ENCODE results near the gene EYA2.

The EYA2 gene

DNA sequence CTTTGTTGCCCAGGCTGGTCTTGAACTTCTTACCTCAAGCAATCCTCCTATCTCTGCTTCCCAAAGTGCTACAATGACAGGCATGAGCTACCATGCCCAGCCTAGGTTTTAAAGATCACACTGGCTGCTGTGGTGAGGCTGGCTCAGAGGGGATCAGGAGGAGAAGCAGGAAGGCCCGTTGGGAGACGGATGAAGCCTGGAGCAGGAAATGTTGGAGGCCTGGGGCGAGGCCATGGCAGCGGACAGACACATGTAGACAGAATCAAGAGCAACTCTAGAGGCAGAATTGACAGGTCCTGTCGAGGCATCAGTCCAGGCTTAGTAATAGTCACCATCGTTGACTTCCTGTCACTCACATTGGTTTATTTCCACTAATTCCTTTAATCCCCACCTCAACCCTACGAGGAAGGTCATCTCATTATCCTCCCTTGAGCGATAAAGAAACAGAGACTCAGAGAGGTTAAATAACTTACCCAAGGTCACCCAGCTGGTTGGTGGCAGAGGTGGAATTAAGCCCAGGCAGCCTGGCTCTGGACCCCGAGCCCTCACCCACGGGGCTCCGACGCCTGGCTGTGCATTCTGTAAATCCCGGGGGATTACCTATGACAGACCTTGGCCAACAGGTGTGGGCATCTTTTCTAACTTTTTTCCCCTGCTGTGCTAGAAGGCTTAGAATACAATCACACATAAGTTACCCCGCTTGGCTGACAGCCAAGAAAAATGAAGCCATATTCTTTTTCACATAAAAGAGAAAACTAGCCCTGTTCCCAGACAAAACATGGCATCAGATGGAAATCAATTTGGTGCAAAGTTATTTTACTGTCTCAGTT lies 113.4 kb downstream of the EYA2 start:
- DNase-seq (ENCODE audit: low read depth) = no peak

DNA sequence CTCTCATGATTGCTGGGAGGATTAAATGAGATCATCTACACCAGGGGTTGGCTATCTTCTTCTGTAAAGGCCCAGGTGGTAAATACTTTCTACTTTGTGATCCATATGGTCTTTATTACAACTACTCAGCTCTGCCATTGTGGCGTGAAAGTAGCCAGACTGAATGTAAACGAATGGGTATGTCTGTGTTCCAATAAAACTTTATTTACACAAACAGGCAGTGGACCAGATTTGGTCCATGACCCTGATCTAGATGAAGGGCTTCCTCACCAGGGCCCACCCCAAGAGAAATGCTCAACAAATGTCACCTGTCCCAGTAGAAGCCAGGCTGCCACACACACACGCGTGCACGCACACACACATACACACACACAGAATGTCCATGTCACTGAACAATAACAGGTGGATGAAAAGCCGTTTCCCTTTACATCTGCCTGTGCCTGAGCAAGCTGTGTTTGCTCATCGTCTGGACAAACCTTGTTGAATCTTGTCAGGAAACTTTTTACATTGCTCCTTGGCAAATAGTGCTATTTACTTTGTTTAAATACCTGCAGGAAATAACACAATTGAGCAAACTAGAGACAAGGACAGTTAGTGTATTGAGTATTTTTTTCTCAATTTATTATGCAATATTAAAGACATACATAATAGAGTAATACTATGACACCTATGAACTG lies 114.3 kb downstream of the EYA2 start:
- no peak for DNase-seq (ENCODE audit: low read depth)

DNA sequence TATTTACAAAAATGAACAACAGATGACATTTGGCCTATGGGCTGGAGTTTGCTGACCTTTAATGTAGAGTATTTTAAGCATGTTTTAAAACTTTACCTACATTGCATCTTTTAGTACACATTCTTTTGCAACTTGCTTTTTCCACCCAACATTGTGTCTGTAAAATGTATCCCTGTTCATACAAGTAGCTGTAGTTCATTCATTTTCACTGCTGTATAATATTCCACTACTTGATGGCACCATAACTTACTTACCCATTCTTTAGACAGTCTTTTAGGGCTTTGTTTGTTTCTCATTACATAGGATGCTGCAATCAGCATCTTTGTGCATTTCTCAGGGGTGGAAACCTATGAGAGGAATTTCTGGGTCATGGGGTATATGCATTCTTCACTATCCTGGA lies 115.1 kb downstream of the EYA2 start:
- DNase-seq (ENCODE audit: low read depth) = no peak

DNA sequence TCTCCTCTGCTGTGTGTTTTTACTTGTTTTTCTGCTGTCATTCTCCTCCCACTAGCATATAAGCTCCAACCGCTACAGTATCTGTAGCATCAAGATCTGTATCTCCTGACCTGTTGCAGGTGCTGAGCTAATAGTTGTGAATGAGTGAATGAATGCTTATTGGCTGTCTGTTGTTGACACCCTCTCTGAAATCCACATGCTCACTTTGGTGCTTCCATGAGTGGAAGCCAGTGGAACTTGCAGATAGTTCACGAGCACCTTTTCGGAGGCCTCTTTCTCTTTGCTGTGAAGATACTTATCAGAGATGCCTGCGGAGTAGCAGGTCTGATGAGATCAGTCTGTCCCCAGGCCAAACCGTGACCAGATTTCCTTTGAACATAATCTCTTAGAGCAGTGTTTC lies 117.3 kb downstream of the EYA2 start:
- no peak for DNase-seq (ENCODE audit: low read depth)

DNA sequence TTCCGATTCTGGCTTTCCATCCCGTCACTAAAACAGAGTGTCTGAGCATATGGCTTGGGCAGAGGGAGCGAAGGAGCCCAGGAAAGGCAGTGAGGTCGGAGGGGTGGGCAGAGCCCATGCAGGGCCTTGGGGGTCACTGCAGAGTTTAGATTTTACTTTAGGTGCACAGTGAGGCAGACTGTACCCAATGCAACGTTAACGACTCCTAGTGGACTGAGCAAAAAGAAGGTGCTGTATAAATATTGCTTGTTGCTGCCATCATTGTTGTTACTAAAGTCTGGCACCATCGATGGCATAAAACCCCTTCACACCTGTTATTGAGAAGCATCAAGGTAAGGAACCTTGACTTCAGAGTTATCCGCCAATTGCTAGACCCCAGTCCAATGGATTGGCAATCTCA lies 119.0 kb downstream of the EYA2 start:
- no peak for DNase-seq (ENCODE audit: low read depth)

DNA sequence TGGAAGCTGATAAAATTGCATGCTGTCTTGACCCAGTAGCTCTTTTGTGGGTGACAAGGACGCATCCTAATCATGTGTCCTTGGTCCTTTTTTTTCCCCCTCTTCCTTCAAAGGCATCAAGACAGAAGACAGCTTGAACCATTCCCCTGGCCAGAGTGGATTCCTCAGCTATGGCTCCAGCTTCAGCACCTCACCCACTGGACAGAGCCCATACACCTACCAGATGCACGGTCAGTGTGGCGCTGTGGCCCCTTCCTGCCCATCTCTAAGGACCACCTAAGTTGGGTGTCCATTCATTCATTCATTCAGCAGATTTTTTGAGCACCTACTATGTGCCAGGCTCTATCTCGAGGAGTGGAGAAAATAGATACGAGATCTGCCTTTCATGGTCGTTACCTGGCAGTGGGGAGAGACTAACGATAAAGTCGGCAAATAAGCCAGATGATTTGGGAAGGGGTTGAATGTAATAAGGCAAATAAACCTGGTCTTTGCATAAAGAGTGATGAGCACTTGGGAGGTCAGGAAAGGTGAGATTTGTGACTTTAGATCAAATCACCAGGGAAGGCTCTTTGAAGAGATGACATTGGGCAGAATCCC lies 121.5 kb downstream of the EYA2 start:
- no peak for DNase-seq (ENCODE audit: low read depth)

DNA sequence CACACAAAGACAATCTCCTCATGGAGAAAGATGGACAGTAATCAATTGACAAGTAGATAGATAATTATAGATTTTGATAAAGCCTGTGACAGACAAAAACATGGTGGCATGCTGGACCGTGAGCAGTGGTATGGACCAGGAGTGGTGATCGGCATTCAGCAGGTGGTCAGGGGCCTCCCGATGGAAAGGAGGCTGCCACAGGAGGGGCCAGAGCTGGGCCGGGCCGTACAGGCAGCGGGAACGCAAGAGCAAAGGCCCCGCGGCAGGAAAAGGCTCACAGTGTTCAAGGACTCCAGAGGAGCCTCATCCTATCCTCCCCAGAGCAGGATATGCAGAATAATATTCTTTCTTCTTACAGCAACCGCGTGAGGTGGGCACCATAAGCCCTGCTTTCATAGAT lies 123.7 kb downstream of the EYA2 start:
- DNase-seq (ENCODE audit: low read depth) = no peak

DNA sequence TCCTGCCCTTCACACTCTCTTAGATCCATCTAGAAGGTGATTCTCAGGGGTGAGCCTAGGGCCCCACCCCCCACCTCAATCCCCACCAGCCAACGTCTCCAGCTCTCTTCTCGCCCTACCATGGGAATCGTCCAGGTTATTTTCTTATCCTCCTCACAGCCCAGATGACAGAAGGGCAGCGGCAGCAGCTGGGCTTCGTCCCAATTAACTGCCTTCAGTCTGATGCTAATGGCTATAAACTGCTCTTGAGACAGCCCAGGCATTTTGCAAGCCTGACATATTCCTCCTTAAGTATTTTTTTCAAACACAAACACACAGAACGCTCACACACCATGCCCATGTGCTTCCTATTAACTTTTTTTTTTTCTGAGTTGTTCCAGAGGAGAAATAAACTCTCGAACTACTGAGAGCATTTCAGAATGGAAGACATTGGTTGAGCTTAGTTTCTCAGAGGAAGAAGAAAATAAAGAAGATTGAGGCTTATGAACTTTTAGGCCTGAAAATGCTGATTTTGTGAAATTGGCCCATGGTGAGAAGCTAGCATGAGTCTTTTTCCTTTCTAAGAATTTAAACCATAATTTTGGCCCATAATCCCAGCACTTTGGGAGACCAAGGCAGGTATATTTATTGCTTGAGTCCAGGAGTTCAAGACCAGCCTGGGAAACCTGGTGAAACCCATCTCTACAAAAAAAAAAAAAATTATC lies 124.6 kb downstream of the EYA2 start:
- DNase-seq (ENCODE audit: low read depth) = peak; percentile 33

DNA sequence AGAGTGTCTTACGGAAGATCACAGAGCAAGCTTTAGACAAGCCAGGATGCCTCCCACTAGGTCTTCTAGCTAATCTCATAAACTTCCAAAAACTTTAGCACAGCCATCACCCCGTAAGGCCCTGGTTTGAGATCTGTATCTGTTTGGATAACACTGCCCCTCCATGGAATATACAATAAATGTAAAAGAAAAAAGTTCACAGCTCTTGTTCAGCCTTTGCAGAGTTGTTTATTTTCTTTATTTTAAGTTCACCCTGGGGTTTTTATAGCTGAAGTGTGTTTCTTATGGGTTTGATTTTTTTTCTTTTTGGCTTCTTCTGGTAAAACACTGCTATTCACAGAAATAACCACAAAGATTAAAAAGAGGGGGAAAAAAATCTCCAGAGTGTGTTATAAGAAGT lies 125.6 kb downstream of the EYA2 start:
- DNase-seq (ENCODE audit: low read depth) = peak; percentile 7

DNA sequence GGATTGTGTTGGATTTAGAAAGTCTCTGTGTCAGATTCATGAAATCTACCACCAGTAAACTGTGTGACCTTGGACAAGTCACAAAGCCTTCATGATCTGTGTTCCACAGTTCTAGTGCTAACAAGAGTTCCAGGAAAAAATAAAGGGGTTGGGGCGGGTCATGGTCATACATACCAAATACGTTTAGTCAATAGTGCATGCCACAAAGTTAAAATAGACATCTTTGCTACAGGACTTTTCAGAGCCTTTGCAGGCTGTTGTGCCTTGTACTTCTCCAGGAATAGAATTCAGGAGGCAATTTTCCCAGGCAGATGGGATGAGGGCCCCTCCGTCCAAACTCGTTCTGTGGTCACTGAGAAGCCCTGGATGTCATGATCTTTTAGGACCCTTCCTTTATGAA lies 127.2 kb downstream of the EYA2 start:
- no peak for DNase-seq (ENCODE audit: low read depth)

DNA sequence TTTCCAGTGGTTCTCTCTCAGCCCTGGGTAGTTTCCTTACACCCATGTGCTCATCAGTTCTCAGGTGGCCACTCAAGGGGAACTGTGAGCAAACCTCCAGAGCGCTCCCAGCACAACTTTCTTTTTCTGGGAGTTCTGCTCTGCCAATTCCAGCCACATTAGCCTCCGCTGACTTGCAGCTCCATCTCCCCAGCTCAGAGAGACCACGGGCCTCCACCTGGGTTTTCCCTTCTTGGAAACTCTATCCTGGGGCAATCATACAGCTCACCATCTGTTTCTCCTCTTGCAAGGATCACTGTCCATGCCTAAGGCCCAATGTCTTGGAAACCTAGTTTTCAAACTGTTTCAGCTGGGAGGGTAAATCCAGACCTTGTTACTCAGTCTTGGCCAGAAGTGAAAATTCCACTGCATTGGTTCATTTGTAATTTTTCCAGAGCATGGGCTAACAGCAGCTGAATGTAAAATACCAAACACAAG lies 129.9 kb downstream of the EYA2 start:
- no peak for DNase-seq (ENCODE audit: low read depth)

DNA sequence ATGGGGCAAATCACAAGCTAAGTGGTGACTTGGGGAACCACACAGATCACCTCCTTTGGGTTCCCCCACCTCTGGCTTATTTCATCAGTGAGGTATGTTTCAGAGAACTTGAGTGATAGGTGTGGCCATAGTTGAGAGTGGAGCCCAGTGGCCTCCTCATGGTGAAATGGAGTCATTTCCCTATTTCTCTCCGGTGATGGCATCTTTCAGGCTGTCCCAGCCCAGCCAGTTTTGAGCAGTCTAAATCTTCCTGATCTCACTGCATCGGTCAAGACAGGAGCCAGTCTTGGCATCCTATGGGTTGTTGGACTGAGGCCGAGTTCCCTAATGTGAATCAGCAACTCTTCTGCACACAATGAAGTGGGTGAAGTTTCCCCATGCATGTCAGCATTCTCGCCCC lies 132.4 kb downstream of the EYA2 start:
- DNase-seq (ENCODE audit: low read depth) = no peak

DNA sequence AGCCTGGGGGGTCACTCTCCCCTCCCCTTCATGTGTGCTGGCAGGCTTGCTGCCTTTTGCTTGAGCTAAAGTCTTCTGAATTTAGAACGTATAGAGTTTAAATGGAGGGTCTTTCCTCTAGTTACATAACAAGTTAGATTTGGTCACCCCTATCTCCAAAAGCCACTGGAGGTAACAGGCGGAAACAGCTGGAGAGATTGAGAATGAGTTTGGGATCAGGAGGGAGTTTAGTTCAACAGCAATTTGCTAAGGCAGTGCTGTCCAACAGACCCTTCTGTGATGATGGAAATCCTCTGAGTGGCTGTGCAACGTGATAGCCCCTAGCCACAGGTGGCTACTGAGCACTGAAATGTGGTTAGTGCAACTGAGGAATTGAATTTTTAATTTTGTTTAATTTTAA lies 132.8 kb downstream of the EYA2 start:
- DNase-seq (ENCODE audit: low read depth) = no peak

DNA sequence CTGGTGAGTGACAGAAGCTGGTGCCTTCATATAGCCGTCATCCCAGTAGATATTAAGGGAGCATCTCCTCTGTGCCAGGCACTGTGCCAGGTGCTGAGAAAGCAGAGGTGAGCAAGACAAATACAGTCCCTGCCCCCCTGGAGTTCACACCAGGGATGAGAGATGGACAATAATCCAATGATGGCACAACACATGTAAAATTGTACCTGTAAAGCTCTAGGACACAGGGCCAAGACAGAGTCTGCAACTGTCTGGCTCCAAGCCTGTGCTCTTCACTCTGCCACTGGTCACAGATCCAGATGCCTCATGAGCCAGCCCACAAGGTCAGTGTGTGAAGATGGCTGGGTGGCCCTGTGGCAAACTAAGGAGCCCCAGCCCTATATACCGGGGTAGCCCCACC lies 133.8 kb downstream of the EYA2 start:
- no peak for DNase-seq (ENCODE audit: low read depth)

DNA sequence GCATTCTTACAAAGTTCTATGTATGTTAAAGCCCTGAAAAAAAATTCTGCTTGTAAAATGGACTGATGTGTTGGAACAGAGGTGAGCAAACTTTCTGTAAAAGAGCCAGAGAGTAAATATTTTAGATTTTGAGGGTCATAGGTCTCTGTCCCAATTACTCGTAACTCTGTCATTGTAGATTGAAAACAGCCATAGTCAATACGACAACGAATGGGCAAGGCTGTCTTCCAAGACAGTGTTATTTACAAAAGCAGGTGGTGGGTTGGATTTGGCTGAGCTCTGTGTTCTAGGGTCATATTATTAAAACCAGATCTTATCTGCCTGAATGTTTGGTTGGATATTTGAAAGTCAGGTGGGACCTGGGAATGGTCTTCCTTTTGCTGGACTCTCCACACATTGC lies 135.2 kb downstream of the EYA2 start:
- DNase-seq (ENCODE audit: low read depth) = no peak

DNA sequence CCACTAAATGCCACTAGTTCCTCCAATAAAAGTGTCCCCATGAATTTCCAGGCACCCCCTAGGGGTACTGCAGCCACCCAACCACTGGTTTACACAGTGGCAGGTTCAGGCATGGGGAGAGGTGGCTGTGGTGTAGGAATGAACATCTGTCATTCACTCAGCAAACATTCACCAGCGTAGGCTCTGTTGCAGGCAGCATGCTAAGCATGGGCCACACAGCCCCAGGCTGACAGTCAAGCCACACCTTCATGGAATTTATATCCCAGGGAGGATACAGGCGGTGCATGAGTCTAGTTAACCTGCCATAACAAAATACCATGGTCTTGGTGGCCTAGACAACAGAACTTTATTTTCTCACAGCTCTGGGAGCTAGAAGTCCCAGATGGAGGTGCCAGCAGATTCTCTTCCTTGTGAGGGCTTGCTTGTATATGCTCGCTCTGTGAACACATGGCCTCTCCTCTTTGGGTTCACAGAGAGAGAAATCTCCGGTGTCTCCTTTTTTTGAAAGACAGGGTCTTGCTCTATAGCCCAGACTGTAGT lies 135.7 kb downstream of the EYA2 start:
- DNase-seq (ENCODE audit: low read depth) = no peak

DNA sequence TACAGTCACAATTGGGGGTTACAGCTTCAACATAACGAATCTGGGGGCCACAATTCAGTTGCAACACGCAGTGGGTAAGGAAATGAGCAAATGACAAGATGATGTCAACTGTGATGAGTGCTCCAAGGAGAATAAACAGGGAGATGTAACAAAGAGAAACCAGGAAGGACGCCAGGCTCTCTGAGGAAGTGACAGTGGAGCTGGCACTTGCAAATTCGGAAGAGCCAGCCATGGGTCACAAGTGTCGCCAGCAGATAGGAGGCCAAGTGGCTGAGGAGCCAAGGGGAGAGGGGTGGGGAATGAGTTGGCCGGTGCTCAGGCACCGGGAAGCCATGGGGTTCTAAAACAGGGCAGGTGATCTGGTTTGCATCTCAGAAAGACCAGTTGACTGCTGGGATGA lies 136.4 kb downstream of the EYA2 start:
- DNase-seq (ENCODE audit: low read depth) = no peak

DNA sequence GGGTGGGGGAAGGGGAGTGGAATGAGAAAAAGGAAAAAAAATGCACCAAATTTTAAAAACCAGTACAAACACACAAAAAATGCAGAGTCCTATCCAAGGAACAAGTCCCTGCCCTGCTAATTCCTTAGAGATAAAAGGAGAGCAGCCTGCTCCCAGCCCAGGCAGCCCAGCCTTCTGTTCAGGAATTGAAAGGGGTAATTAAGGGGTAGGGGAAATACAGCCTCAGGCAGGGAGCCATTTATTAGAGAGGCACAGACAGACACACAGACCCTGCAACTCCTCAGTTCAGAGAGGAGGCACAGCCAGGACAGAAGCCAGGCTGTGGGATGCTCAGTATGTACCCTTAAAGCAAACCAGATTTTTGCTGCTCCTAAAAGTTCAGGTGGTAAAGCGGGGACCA lies 137.2 kb downstream of the EYA2 start:
- DNase-seq (ENCODE audit: low read depth) = no peak

DNA sequence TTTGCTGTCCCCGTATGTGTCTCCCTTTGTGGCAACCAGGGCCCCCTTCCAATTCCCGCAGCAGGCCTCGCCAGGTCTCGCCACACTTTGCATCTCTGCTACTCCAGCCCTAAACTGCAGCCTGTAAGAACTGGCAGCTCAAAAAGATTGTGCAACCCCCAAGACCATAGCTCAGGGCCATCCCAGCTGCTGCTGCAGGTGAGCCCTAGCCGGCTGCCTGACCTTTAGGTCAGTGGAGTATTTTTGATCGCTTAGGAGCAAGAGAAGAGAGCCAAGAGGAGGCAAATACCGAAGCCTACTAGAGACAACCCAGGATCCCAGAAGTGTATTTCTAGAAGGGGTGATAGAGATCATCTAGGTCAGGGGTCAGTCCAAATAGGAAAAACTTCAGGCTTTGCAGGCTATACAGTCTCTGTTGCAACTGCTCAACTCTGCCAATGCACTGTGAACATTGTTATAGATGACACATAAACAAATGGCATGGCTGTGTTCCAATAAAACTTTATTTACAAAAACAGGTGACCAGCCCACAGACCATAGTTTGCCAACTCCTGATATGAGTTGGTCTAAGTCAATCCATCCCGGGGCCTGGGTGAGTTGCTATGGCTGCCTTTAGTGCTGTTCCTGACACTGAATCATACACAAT lies 138.4 kb downstream of the EYA2 start:
- DNase-seq (ENCODE audit: low read depth) = no peak

DNA sequence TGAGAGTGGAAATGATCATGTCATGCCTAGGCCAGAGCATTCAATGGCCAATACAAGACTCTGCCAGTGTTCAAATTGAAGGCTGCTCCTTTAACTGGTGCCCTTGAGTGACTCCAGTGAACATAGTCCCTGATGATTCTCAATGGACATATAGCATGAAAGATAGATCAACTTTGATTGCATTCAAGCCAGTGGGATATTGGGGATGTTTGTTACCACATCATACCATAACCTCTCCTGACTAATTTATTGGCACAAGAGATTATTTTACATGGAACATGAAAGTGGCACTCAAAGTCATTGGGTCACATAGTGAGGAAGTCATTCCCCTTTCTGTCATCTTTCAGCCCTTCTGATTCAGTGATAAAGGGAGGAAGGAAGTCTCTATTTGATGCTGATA lies 139.0 kb downstream of the EYA2 start:
- DNase-seq (ENCODE audit: low read depth) = no peak

DNA sequence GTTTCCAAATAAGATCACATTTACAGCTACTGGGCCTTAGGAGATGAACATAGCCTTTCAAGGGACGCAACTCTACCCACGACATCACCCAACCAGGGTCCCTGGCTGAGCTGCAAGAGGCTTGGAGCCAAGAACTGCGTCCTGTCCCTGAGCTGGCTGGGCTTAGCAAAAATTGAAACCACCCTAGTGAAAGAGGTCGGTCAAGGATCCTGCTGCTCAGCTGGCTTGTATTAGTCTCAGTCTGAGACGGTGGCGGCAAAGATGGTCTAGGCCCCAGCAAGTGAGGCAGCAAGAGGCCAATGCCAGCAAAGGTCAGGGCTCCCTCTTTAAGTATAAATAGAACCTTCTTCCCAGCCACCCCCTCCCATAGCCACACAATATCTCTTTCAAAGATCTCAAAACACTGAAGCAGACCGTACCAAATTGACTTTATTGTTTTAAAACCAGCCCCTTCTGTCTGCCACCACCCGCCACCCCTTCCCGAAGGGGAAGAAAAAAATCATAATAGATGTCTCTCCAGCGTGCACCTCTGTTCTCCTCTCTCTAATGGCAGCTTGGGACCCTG lies 140.5 kb downstream of the EYA2 start:
- no peak for DNase-seq (ENCODE audit: low read depth)

Measured in iris pigment epithelial cell (primary cell).